Suprapubic skin (tissue), 4 donors: ENCODE results near the gene SLK. TPM values are rescaled to one million over a fixed set of nuclear protein-coding genes. Genes with fewer than 3 reads are reported as not detected.

Experiments used
- DNase-seq, 2 donors: peaks; one replicate each; pipeline ENCODE4 v3.0.0-alpha.2; 2019; ENCODE audit warnings: low spot score in 2 of 2
- H3K27ac ChIP-seq: fragments of 200-600 bp; sonication (generic); one replicate; pipeline ENCODE4 v1.5.1; 2019
- H3K27me3 ChIP-seq: fragments of 200-600 bp; sonication (generic); one replicate; pipeline ENCODE4 v1.5.1; 2019
- H3K36me3 ChIP-seq: fragments of 200-600 bp; sonication (generic); one replicate; pipeline ENCODE4 v1.5.1; 2019
- H3K4me1 ChIP-seq: fragments of 200-600 bp; sonication (generic); one replicate; pipeline ENCODE4 v1.5.1; 2019
- H3K4me3 ChIP-seq: fragments of 200-600 bp; sonication (generic); one replicate; pipeline ENCODE4 v1.5.1; 2019; ENCODE audit warnings: mild to moderate bottlenecking
- H3K9me3 ChIP-seq: fragments of 200-600 bp; sonication (generic); one replicate; pipeline ENCODE4 v1.5.1; 2019
- EP300 ChIP-seq: sonication (generic); formaldehyde crosslinking; IDR thresholded peaks from one replicate; pipeline ENCODE4 v1.6.1; 2017; ENCODE audit warnings: antibody characterized with exemption
- POLR2A ChIP-seq, 2 donors: fragments of 450-650 bp; IDR thresholded peaks; one replicate each; pipeline ENCODE4 v1.6.1; 2017; ENCODE audit warnings: antibody characterized with exemption in 2 of 2, mild to moderate bottlenecking in 2 of 2, moderate library complexity in 2 of 2
- POLR2AphosphoS5 ChIP-seq, 3 donors: sonication (generic); formaldehyde crosslinking; IDR thresholded peaks; one replicate each; pipeline ENCODE4 v1.6.1; 2017; ENCODE audit warnings: antibody characterized with exemption in 3 of 3
- WGBS: methylation state at CpG from one replicate; pipeline ENCODE4 v1.1.5; 2018; 5-methylcytosine and 5-hydroxymethylcytosine counted together
- total RNA-seq, 4 donors: library from RNA; depleted of rRNA; stranded (reverse); fragments of >200 nt; gene quantifications; one replicate each; pipeline ENCODE4 v1.1.0, GENCODE V29; 2016
- TF ChIP-seq, protein P1 (sequence below), 2 donors: fragments of 200-600 bp in 1 of 2; fragments of 450-650 bp in 1 of 2; sonication (generic) in 1 of 2; IDR thresholded peaks; one replicate each; pipeline ENCODE4 v1.5.1; 2016 to 2019; ENCODE audit warnings: antibody characterized with exemption in 2 of 2, mild to moderate bottlenecking in 1 of 2, moderate library complexity in 1 of 2

SLK gene
- total RNA-seq, 4 donors from 2014 or later = 38.1 to 81.4 (median 56.3) TPM

DNA sequence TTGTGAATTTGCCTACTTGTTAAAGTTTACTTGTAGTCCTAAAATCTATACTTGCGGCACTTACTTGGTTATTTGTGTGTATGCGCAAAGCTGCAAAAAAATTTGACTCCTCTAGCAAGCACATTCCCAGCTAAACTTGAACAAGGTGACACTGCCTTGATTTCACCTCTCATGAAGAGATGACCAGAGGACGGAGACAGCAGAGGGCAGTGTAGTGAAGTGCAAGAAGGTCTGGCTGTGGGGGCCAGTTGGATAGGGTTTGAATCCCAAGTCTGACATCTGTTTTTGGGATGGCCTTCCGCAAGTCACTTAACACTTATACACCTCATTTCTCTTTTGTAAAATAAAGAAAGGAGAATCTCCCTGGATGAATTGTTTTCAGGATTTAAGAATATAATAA lies 15.7 kb downstream of the SLK start:
- DNase-seq = no peak
- H3K36me3 ChIP-seq = no peaks in the 10 kb centered on the region
- H3K4me1 ChIP-seq = peaks cover 27% of the 10 kb centered on the region
- WGBS = 95% methylated on average over 4 of the region's 4 CpGs
- no peaks in the 10 kb centered on the region for H3K9me3 ChIP-seq
- H3K27ac ChIP-seq = no peak overlapping the region
- no peaks in the 10 kb centered on the region for H3K27me3 ChIP-seq
- no peak overlapping the region for H3K4me3 ChIP-seq
- TF ChIP-seq POLR2A (IDR thresholded peaks at IDR 0.05) = no peak
- TF ChIP-seq EP300 = no peak
- no peak for TF ChIP-seq POLR2AphosphoS5 (IDR thresholded peaks at IDR 0.05)
- TF ChIP-seq, protein P1, sequence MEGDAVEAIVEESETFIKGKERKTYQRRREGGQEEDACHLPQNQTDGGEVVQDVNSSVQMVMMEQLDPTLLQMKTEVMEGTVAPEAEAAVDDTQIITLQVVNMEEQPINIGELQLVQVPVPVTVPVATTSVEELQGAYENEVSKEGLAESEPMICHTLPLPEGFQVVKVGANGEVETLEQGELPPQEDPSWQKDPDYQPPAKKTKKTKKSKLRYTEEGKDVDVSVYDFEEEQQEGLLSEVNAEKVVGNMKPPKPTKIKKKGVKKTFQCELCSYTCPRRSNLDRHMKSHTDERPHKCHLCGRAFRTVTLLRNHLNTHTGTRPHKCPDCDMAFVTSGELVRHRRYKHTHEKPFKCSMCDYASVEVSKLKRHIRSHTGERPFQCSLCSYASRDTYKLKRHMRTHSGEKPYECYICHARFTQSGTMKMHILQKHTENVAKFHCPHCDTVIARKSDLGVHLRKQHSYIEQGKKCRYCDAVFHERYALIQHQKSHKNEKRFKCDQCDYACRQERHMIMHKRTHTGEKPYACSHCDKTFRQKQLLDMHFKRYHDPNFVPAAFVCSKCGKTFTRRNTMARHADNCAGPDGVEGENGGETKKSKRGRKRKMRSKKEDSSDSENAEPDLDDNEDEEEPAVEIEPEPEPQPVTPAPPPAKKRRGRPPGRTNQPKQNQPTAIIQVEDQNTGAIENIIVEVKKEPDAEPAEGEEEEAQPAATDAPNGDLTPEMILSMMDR (IDR thresholded peaks at IDR 0.05) = no peak

DNA sequence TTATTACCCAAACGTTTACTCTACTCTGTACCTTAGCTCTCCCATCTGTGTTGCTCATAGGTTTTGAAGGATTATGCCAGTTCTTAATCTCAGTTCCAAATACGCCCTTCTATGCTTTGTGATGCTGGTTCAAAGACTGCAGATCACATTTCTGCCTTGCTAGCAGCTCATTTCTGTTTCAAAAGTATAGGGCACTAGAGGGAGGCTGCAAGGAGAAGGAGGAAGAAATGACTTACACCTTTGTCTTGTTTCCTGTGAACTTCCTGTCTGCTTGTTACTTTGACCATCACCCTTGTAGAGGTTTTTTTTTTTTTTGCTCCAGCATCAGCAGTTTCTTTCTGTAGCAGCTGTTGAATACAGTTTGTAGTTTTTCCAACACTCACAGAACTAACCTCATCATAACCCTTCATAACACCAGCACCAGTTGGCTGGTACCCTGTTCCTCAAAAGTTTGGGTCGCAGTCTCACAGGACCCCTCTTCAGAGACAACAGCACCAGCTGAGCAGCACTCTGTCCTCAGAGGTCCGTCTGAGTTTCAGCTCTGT lies 16.5 kb downstream of the SLK start:
- H3K36me3 ChIP-seq = no peaks in the 10 kb centered on the region
- 50% methylated on average over 4 of the region's 4 CpGs for WGBS
- H3K27ac ChIP-seq = no peak overlapping the region
- no peak overlapping the region for H3K4me3 ChIP-seq
- no peak for TF ChIP-seq POLR2A (IDR thresholded peaks at IDR 0.05)
- TF ChIP-seq POLR2AphosphoS5 (IDR thresholded peaks at IDR 0.05) = no peak
- no peaks in the 10 kb centered on the region for H3K9me3 ChIP-seq
- H3K27me3 ChIP-seq = no peaks in the 10 kb centered on the region
- peaks cover 27% of the 10 kb centered on the region for H3K4me1 ChIP-seq
- DNase-seq = no peak

DNA sequence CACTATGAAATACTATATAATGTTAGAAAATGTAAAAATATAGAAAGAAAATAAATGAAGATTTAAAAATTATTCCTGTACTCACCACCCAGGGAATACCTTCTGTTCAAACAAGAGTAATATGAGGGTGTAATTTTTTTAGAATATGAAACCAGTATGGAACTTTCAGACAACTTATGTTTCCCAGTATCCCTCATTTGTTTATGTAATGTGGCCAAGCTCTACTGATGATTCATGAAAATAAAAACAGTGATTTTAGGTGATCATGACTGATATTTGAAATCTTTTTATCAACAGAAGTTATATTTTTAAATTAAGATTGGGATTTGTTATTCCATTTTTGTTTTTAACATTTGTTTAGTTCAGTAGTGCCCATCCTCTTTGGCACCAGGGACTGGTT lies 18.8 kb downstream of the SLK start:
- no peaks in the 10 kb centered on the region for H3K9me3 ChIP-seq
- peaks cover 24% of the 10 kb centered on the region for H3K4me1 ChIP-seq
- no peaks in the 10 kb centered on the region for H3K36me3 ChIP-seq
- TF ChIP-seq POLR2AphosphoS5 (IDR thresholded peaks at IDR 0.05) (no peak), EP300 (no peak), POLR2A (IDR thresholded peaks at IDR 0.05) (no peak)
- TF ChIP-seq, protein P1 (IDR thresholded peaks at IDR 0.05) = no peak
- no peak overlapping the region for H3K4me3 ChIP-seq
- H3K27ac ChIP-seq = no peak overlapping the region
- H3K27me3 ChIP-seq = no peaks in the 10 kb centered on the region
- DNase-seq = no peak

DNA sequence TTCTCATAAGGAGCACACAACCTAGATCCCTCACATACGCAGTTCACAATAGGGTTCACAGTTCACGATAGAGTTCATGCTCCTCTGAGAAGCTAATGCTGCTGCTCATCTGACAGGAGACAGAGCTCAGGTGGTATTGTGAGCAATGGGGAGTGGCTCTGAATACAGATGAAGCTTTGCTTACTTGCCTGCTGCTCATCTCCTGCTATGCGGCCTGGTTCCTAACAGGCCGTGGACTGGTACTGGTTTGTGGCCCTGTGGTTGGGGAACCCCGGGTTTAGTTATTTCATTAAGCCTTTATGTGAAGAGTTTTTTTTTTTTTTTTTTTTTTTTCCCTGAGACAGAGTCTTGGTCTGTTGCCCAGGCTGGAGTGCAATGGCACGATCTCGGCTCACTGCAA lies 19.4 kb downstream of the SLK start:
- no peak overlapping the region for H3K4me3 ChIP-seq
- H3K9me3 ChIP-seq = no peaks in the 10 kb centered on the region
- no peaks in the 10 kb centered on the region for H3K36me3 ChIP-seq
- H3K27me3 ChIP-seq = no peaks in the 10 kb centered on the region
- no peak overlapping the region for H3K27ac ChIP-seq
- no peak for DNase-seq
- 81% methylated on average over 7 of the region's 7 CpGs for WGBS
- H3K4me1 ChIP-seq = peaks cover 24% of the 10 kb centered on the region
- TF ChIP-seq, protein P1 (IDR thresholded peaks at IDR 0.05) = no peak
- TF ChIP-seq EP300 (no peak), POLR2AphosphoS5 (IDR thresholded peaks at IDR 0.05) (no peak), POLR2A (IDR thresholded peaks at IDR 0.05) (no peak)

DNA sequence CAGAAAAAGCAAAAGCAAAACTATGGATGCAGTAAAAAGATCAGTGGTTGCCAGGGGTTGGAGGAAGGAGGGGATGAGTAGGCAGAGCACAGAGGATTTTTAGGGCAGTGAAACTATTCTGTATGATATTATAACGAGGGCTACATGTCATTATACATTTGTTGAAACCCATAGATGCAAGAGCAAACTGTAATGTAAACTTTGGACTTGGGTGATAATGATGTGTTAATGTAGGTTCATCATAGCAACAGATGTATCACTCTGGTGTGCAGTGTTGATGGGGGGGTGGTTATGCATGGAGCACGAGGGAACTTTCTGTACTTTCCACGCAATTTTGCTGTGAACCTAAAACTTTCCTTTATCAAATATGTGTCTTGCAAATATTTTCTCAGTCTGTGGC lies 23.2 kb downstream of the SLK start:
- no peak overlapping the region for H3K27ac ChIP-seq
- TF ChIP-seq EP300 (no peak), POLR2A (IDR thresholded peaks at IDR 0.05) (no peak), POLR2AphosphoS5 (IDR thresholded peaks at IDR 0.05) (no peak)
- TF ChIP-seq, protein P1 (IDR thresholded peaks at IDR 0.05) = no peak
- peaks cover 16% of the 10 kb centered on the region for H3K36me3 ChIP-seq
- peaks cover 3% of the 10 kb centered on the region for H3K4me1 ChIP-seq
- WGBS = 73% methylated on average over 3 of the region's 3 CpGs
- no peak overlapping the region for H3K4me3 ChIP-seq
- DNase-seq = no peak
- no peaks in the 10 kb centered on the region for H3K27me3 ChIP-seq
- H3K9me3 ChIP-seq = no peaks in the 10 kb centered on the region

DNA sequence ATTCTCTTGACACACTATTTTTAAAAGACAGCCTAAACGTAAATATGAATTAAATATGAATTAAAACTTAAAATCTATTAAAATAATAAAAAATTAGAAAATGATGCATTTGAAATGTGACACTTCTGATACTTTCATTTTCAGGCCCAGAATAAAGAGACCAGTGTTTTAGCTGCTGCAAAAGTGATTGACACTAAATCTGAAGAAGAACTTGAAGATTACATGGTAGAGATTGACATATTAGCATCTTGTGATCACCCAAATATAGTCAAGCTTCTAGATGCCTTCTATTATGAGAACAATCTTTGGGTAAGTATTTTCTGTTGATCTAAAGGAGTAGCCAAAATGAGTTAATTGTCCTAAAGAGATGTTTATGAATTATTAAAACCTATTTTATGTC lies 23.6 kb downstream of the SLK start:
- H3K4me1 ChIP-seq = peaks cover 3% of the 10 kb centered on the region
- TF ChIP-seq, protein P1 (IDR thresholded peaks at IDR 0.05) = no peak
- no peak overlapping the region for H3K4me3 ChIP-seq
- DNase-seq = no peak
- no peak overlapping the region for H3K27ac ChIP-seq
- 88% methylated on average over 1 of the region's 1 CpG for WGBS
- no peaks in the 10 kb centered on the region for H3K27me3 ChIP-seq
- peaks cover 16% of the 10 kb centered on the region for H3K36me3 ChIP-seq
- no peaks in the 10 kb centered on the region for H3K9me3 ChIP-seq
